Raji (cell line): ENCODE data around the gene POLR2E.

ENCODE experiments used
- POLR2A ChIP-seq: IDR thresholded peaks from 2 replicates; pipeline ENCODE4 v1.6.1; 2011; ENCODE audit warnings: low read depth, low read length, control low read depth; ENCODE audit not compliant: insufficient read depth

The POLR2E gene

DNA sequence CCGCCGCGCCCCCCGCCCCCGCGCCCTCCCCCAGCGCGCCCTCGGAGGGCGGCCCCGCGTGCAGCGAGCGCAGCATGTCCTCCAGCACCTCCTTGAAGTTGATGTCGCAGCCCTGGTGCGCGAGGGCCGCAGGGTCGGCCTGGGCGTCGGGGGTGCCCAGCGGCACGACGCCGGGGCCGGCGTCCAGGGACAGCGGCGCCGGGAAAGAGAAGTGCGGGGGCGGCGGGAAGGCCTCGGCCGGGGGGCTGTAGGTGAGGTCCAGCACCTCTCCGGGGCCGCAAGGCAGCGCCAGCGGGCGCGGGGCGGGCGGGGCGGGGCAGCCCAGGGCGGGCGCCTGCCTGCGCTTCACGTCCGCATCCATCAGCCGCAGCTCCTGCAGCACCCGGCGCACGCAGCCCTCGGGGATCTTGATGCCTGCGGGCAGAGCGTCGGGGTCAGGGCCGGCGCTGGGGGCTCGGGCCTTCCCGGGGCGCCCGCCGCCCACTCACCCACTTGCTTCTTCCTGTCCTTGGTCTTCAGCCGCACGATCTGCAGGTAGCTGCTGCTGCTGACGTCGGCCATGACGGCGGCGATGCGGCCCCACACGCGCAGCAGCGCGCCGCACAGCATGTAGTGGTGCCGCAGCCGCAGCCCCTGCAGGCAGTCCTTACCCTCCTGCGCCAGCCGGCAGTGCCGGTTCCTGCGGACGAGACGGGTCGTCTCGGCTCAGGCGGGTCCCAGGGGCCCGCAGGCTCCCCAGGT, 13.3 kb upstream of the POLR2E start:
- no peak for TF ChIP-seq POLR2A

GRCh38 chr19:1107661-1108261, 12.6 kb upstream of the POLR2E start:
- TF ChIP-seq POLR2A = no peak

- no peak for TF ChIP-seq POLR2A
These were observed 11.9 kb upstream of the POLR2E start for GRCh38 chr19:1106841-1107660.

DNA sequence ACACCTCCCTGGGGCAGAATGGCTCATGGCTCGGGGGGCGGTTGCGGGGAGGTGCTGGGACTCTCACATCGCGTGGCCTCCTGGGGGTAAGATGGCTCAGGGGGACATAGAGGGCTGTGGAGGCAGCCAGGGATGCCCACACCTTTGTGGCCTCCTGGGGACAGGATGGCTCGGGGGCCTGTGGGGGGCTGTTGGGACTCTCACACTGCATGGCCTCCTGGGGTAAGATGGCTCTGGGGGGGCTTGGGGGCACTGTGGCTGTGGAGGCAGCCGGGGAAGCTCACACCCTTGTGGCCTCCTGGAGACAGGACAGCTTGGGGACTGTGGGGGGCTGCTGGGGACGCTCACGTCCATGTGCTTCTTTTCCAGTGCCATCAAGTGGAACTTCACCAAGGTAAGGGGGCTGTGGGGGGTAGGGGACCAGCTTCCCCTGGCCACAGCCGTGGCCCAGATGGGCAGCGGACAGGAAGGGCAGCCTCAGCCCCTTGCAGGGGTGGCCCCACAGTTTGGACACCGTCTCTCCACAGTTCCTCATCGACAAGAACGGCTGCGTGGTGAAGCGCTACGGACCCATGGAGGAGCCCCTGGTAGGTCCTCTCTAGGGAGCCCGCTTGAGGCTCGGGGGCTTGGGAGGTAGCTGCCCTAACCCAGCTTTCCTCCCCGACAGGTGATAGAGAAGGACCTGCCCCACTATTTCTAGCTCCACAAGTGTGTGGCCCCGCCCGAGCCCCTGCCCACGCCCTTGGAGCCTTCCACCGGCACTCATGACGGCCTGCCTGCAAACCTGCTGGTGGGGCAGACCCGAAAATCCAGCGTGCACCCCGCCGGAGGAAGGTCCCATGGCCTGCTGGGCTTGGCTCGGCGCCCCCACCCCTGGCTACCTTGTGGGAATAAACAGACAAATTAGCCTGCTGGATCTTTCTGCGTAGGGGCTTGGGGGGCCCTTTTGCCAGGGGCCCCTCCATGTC, 11.0 kb upstream of the POLR2E start:
- TF ChIP-seq POLR2A = no peak

DNA sequence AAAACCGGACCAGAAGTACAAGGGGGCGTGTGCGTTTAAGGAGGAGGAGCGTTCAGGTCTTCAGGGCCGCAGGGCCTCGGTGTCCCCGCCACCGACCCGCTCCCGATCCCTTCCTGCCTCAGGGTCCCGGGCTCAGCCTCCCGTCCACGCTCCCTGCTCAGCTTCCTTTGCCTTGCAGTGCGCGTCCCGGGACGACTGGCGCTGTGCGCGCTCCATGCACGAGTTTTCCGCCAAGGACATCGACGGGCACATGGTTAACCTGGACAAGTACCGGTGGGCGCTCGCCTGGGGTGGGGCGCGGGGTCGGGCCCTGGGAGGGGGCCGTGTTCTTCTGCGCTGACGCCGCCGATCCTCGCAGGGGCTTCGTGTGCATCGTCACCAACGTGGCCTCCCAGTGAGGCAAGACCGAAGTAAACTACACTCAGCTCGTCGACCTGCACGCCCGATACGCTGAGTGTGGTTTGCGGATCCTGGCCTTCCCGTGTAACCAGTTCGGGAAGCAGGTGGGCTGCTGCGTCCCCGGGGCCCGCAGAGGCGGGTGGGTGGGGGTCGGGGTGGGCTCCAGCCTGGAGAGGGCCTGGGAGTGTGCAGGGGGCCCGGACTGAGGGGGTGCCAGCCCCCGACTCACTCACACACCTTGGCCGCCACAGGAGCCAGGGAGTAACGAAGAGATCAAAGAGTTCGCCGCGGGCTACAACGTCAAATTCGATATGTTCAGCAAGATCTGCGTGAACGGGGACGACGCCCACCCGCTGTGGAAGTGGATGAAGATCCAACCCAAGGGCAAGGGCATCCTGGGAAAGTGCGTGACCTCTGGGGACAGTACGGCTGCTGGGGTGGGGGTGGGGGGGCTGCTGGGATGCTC, 10.1 kb upstream of the POLR2E start:
- no peak for TF ChIP-seq POLR2A

DNA sequence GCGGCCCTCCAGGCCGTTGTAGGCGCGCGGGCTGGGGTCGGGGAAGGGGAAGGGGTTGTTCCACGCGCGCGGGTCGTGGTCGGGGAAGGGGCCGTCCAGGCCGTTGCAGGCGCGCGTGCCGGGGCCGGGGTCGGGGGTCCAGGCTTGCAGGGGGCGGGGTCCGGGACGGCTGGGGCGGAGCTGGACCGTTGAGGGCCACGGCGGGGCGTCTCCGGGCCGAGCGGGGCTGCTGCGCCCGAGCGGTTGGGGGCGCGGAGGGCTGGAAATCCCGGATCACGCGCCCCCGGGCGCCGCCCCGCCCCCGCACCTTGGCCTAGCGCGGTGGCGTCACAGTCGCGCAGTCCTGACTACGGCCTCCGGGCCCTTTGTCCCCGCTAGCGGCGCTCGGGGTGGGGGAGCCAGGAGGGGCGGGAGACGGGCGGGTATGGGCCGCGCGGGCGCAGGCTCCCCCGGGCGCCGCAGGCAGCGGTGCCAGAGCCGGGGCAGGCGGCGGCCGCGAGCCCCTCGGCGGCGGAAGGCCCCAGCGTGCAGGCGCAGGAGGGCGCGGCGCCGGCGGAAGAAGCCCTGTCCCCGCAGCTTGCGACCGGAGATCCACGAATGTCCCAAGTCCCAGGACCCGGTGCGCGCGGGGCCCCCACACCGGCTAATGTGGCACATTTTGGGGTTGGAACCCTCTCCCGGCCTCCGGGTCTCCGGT, 9.3 kb upstream of the POLR2E start:
- no peak for TF ChIP-seq POLR2A

- TF ChIP-seq POLR2A = peak; percentile 94
These were observed 8.6 kb upstream of the POLR2E start, which contains the start of gene GPX4 for GRCh38 chr19:1103708-1104310. Gene GPX4, plus strand, starts transcription at chr19:1103994. Its CDS starts 50 bp downstream, at chr19:1104044.

GRCh38 chr19:1103132-1103707, 8.0 kb upstream of the POLR2E start:
- no peak for TF ChIP-seq POLR2A

DNA sequence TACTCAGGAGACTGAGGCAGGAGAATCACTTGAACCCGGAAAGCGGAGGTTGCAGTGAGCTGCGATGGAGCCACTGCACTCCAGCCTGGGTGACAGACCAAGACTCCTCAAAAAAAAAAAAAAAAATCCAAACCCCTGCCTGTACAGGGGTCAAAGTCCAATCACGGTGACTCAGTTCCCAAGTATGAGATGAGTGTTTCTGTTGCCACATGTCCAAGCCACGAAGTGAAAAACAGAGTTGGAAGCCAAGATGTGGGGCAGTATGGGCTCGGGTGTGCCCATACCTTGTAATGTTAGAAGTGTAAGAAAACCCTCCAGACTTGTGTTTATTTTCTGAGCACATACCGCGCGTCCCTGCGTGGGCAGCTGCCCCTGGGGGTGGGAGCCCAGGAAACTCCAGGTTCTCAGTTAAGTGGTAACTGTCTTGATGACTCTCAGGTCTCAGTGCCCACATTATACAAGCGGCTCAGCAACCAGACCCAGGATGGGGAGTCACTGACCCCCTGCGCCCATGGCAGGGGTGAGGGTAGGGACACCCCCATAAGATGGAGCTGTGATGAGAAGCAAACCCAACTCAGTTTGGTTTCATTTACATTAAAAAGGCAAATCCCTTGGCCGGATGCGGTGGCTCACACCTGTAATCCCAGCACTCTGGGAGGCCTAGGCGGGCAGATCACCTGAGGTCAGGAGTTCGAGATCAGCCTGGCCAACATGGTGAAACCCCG, 7.4 kb upstream of the POLR2E start:
- TF ChIP-seq POLR2A = no peak; the same call in 1 of the 2 replicates

- TF ChIP-seq POLR2A = no peak
These were observed 6.1 kb upstream of the POLR2E start for GRCh38 chr19:1101337-1101698.

- TF ChIP-seq POLR2A = no peak
These were observed 3.2 kb upstream of the POLR2E start for GRCh38 chr19:1098177-1099051.
